Measurements from ENCODE around the gene BRD3. TPM values are rescaled to one million over a fixed set of nuclear protein-coding genes. Genes with fewer than 3 reads are reported as not detected.

The BRD3 gene
- total RNA-seq, 1 donor from 2014 or later: 90.0 TPM

GRCh38 chr9:134037641-134038040, 30.2 kb downstream of the BRD3 start:
- H3K4me3 Mint-ChIP-seq: no peak overlapping the region
- no peak for TF ChIP-seq CTCF (IDR thresholded peaks at IDR 0.05; ENCODE audit: unreplicated experiment)
- peaks cover 62% of the 10 kb centered on the region for H3K36me3 Mint-ChIP-seq
- H3K4me1 Mint-ChIP-seq: peaks cover 4% of the 10 kb centered on the region
- peaks cover 14% of the 10 kb centered on the region for H3K9me3 Mint-ChIP-seq
- no peak overlapping the region for H3K27ac Mint-ChIP-seq
- no peaks in the 10 kb centered on the region for H3K27me3 Mint-ChIP-seq (ENCODE audit: low read depth)
- no peak for DNase-seq (ENCODE audit: low spot score in 2 of 2, unreplicated experiment in 2 of 2)

DNA sequence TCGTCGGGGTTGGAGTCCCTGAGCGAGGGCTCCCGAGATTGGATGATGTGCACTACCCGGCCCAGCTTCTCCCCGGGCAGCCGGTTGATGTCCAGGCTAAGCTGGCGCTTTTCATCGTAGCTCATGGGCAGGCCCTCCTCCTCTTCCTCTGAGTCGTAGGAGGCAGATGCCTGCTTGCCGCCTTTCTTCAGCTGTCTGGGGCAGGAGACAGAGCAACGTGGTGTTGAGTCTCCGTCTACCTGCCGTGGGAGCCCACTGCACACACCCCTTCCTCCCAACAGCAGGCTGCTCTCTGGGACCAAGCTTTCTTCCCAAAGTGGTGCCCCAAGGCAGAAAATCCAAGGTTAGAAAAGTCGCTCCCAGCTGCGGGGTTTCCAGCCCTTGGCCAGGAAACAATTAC, 31.7 kb downstream of the BRD3 start:
- no peak for DNase-seq (ENCODE audit: low spot score in 2 of 2, unreplicated experiment in 2 of 2)
- no peak for TF ChIP-seq CTCF (IDR thresholded peaks at IDR 0.05; ENCODE audit: unreplicated experiment)
- Mint-ChIP-seq H3K36me3 (peaks cover 60% of the 10 kb centered on the region), H3K9me3 (peaks cover 14% of the 10 kb centered on the region), H3K4me1 (peaks cover 2% of the 10 kb centered on the region), H3K4me3 (no peak overlapping the region), H3K27me3 (ENCODE audit: low read depth) (no peaks in the 10 kb centered on the region), H3K27ac (no peak overlapping the region)

DNA sequence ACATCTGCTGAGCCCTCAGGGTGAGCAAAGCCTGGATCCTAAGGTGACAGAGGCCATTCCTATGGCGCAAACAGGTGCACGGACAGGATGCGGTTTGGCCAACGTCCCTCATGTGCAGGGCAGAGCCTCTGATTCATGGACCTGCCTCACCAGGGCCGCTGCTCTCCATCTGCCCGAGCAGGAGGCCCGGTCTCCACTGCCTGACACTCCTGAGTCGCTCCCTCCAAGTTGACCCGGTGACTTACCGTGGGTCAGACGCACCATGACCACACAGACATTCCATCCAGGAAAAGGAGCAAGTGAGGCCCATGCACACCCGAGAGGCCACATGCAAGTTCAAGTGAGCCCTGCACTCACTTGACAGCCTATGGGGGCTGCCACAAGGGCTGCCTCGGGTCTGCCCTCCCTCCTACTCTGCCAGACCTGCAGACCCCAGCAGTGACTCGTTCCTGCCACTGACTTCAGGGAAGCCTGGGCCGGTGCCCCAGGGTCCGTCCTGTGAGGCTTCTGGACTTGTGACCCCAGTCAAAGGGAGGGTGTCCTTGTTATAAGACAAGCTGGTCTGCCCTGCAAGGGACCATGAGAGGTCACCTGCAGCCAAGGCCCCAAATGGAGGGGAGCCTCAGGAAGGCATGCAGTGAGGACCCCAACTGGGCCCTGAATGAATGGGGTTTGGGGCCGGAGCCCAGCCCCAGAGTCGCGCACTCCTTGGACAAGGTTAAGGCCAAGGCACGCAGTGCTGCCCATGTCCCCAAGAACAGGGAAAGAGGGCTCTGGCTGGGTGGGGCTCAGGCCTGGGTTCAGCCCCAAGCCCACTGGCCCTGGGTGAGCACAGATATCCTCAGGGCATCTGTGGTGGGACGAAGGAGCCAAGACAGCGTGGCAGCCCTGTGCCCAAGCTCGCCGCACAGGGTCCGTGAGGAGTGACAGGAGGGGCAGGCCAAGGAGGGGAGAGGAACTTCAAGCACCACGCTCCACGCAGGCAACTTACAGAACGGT, 32.5 kb downstream of the BRD3 start:
- peaks cover 14% of the 10 kb centered on the region for H3K9me3 Mint-ChIP-seq
- H3K36me3 Mint-ChIP-seq: peaks cover 56% of the 10 kb centered on the region
- DNase-seq (ENCODE audit: low spot score in 2 of 2, unreplicated experiment in 2 of 2): no peak
- no peaks in the 10 kb centered on the region for H3K27me3 Mint-ChIP-seq (ENCODE audit: low read depth)
- TF ChIP-seq CTCF (IDR thresholded peaks at IDR 0.05; ENCODE audit: unreplicated experiment): no peak
- no peak overlapping the region for H3K4me3 Mint-ChIP-seq
- H3K27ac Mint-ChIP-seq: no peak overlapping the region
- H3K4me1 Mint-ChIP-seq: no peaks in the 10 kb centered on the region

- peaks cover 13% of the 10 kb centered on the region for H3K9me3 Mint-ChIP-seq
- no peak for DNase-seq (ENCODE audit: low spot score in 2 of 2, unreplicated experiment in 2 of 2)
- H3K36me3 Mint-ChIP-seq: peaks cover 47% of the 10 kb centered on the region
- no peaks in the 10 kb centered on the region for H3K27me3 Mint-ChIP-seq (ENCODE audit: low read depth)
- H3K4me3 Mint-ChIP-seq: no peak overlapping the region
- no peaks in the 10 kb centered on the region for H3K4me1 Mint-ChIP-seq
- H3K27ac Mint-ChIP-seq: no peak overlapping the region
- no peak for TF ChIP-seq CTCF (IDR thresholded peaks at IDR 0.05; ENCODE audit: unreplicated experiment)
These were observed 33.4 kb downstream of the BRD3 start for GRCh38 chr9:134034215-134035040.

- Mint-ChIP-seq H3K27ac (no peak overlapping the region), H3K27me3 (ENCODE audit: low read depth) (no peaks in the 10 kb centered on the region), H3K9me3 (peaks cover 7% of the 10 kb centered on the region), H3K36me3 (peaks cover 39% of the 10 kb centered on the region), H3K4me3 (no peak overlapping the region), H3K4me1 (no peaks in the 10 kb centered on the region)
- no peak for DNase-seq (ENCODE audit: low spot score in 2 of 2, unreplicated experiment in 2 of 2)
- TF ChIP-seq CTCF (IDR thresholded peaks at IDR 0.05; ENCODE audit: unreplicated experiment): no peak
These were observed 34.2 kb downstream of the BRD3 start for GRCh38 chr9:134033516-134034214.
